Epithelial cell of alveolus of lung (primary cell): ENCODE results near the gene STK38. TPM values are rescaled to one million over a fixed set of nuclear protein-coding genes. Genes with fewer than 3 reads are reported as not detected.

Experiments
- total RNA-seq: library from RNA; depleted of rRNA; stranded (reverse); fragments of >200 nt; gene quantifications from 2 replicates; pipeline ENCODE4 v1.2.1, GENCODE V29; 2015

Gene STK38
- total RNA-seq = 15.8 and 18.4 TPM in 2 replicates

DNA sequence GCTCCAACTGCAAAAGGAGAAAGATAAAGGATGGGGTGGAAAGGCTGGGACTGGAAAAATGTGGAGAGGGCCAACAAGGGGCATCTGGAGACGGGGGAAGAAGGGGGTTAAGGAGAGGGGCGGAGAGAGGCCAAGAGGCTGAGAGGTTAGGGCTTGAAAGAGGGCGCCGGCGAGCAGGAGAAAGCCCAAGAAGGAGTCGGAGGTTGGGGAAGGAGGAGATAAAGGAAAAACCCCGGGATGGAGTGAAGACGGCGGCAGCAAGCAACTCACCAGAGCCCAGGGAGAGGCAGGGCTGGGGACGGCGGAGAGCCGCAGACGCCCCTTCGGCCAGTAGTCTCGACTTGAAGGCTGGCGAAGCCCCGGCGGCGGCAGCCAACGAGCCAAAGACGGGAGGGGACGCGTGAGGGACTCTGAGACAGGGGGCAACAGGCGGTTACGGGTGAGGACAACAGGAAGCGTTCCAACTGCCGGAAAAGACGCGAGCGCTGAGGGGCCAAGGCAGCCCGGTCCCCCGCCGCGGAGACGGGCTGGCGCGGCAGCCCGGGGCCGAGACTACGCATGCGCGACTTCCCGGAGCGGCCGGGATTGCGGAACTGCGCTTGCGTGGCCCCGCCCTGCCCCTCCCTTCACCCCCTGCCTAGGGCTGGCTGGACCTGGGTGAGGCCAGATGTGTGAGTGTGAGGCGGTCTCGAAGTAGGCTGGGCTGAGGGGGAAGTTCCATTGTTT is at the start of gene STK38:
Gene STK38, minus strand, starts transcription at position 560 of the 726 bp plus-strand sequence. CDS start 7,277 bp downstream, outside the sequence.

DNA sequence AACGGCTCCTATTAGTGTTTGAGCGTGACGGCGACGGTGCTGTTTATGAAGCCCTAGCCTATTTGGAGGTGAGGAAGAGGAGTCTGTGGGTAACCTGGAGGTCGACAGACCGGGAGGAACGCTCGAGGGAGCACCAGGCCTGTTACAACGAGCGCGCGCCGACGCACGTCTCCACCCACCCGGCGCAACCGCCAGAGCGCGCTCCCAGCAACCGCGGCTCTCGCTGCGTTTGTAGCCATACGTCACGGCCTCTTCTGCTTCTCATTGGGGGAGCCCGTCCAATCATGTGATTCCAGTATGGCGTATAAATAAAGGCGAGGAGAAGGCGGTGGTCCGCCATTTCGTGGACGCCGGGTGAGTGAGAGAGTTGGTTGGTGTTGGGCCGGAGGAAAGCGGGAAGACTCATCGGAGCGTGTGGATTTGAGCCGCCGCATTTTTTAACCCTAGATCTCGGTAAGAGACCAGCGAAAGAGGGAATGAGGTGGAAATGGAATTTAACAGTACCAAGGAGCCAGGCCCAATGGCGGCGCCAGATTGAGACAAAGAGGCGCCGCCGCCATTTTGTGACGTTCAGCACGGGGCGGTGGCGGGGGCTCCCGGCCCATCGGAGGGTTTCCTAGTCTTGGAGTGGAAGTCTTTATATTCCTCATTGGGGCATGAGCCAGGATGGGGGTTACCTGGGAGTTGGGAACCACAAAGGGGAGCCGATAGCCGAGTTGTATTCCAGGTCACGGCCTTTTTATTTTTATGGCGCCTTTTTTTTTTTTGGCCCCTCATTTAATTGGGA is 46.9 kb upstream of the STK38 start, which contains the start of gene SRSF3:
Gene SRSF3, plus strand, starts transcription at position 334 of the 787 bp plus-strand sequence. CDS start 2,401 bp downstream, outside the sequence.

Other genes with a start within 250 kb of the STK38 start
- gene BNIP5, start 210.6 kb downstream of the STK38 start, total RNA-seq = not detected in 2 replicates
- gene ETV7, start 159.8 kb downstream of the STK38 start, total RNA-seq = 0.48 and 1.3 TPM in 2 replicates
- gene PXT1, start 104.6 kb downstream of the STK38 start, total RNA-seq = under 0.01 TPM in 1 of 2 replicates, not detected in the other
- 49.3 and 55.6 TPM in 2 replicates for gene KCTD20, start 104.5 kb downstream of the STK38 start, total RNA-seq
- gene SRSF3, start 46.9 kb upstream of the STK38 start, total RNA-seq = 127 and 269 TPM in 2 replicates
- gene CDKN1A, start 131.2 kb upstream of the STK38 start, total RNA-seq = 342 and 559 TPM in 2 replicates
- 0.13 and 0.40 TPM in 2 replicates for gene RAB44, start 150.3 kb upstream of the STK38 start, total RNA-seq